ENCODE measurements around the gene DDAH1. TPM values are rescaled to one million over a fixed set of nuclear protein-coding genes. Genes with fewer than 3 reads are reported as not detected.

DDAH1 gene
- total RNA-seq, 1 experiment from 2014 or later = 65.9 TPM

DNA sequence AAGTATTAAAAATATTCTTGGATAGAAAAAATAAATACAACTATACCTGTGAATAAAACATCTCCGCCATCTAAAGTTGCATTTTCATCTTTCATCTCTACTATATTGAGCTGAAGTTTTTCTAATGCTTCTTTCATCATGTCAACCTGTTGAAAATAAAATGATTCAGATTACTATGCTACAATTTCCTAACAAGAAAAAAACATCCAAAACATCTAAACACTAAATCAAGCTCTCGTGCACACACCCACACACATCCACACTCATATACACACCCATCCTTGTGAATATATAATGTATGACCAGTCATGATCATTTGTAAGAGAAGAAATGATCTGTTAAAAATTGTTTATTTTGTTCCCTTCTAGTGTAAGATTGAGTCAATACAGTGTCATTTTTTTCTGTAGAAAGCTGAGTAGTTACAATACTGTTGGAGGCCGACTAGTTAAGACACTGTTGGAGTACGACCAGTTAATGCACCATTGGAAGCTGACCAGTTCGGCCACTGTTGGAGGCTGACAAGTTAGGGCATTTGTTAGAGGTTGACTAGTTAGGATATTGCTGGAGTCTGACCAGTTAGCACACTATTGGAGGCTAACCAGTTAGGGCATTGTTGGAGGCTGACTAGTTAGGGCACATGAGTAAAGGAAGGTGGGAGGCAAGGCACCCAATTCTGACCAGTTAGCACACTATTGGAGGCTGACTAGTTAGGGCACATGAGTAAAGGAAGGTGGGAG, 106.1 kb downstream of the DDAH1 start:
- no peaks in the 10 kb centered on the region for H3K9me2 ChIP-seq (replicated peaks; ENCODE audit: low read length)
- BruUV-seq (replicated peaks) = no TSS peak
- TF ChIP-seq, protein P1, sequence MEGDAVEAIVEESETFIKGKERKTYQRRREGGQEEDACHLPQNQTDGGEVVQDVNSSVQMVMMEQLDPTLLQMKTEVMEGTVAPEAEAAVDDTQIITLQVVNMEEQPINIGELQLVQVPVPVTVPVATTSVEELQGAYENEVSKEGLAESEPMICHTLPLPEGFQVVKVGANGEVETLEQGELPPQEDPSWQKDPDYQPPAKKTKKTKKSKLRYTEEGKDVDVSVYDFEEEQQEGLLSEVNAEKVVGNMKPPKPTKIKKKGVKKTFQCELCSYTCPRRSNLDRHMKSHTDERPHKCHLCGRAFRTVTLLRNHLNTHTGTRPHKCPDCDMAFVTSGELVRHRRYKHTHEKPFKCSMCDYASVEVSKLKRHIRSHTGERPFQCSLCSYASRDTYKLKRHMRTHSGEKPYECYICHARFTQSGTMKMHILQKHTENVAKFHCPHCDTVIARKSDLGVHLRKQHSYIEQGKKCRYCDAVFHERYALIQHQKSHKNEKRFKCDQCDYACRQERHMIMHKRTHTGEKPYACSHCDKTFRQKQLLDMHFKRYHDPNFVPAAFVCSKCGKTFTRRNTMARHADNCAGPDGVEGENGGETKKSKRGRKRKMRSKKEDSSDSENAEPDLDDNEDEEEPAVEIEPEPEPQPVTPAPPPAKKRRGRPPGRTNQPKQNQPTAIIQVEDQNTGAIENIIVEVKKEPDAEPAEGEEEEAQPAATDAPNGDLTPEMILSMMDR (conservative IDR thresholded peaks at IDR 0.05; ENCODE audit: low read depth, low read length) = no peak
- TF ChIP-seq EZH2 (IDR thresholded peaks at IDR 0.05; ENCODE audit: low read length, unreplicated experiment) (no peak), EZH2phosphoT487 (IDR thresholded peaks at IDR 0.05; ENCODE audit: borderline replicate concordance, low read length) (no peak)
- H3K36me3 ChIP-seq (ENCODE audit: low read depth, low read length) = peaks cover 5% of the 10 kb centered on the region; the same call in 1 of the 2 replicates
- H4K20me1 ChIP-seq (ENCODE audit: low read length) = no peaks in the 10 kb centered on the region
- intact Hi-C loops (cut with micrococcal nuclease) = no loop called here
- no peaks in the 10 kb centered on the region for H3K27me3 ChIP-seq (ENCODE audit: low read length)
- no peak overlapping the region for H3K4me3 ChIP-seq (ENCODE audit: low read length)
- ChIA-PET POLR2A (ENCODE audit: unreplicated experiment) (interaction anchor here (0.5 to 0.7 kb wide), 3 partner anchors 15 to 852 kb away, joined by 3 read pairs; partner anchors contain the start of gene GNG5), CTCF (no interaction called here)
- ATAC-seq (no peak), DNase-seq (peak; percentile 30)
- H3K4me2 ChIP-seq (ENCODE audit: low read length) = peak overlapping the region; percentile 60
- no peak overlapping the region; the same call in 1 of the 2 replicates for H3K9ac ChIP-seq (ENCODE audit: low read length)
- H3K9me3 ChIP-seq (ENCODE audit: low read length) = no peaks in the 10 kb centered on the region
- peaks cover 58% of the 10 kb centered on the region for H3K79me2 ChIP-seq (ENCODE audit: low read length)
- peaks cover 38% of the 10 kb centered on the region for H3K4me1 ChIP-seq (ENCODE audit: insufficient read depth, low read length)
- peak overlapping the region; percentile 84 for H3K27ac ChIP-seq (ENCODE audit: low read length)
- no peak overlapping the region for H2AFZ ChIP-seq (ENCODE audit: low read length)
- H3F3A ChIP-seq (ENCODE audit: low read length, unreplicated experiment) = peaks cover 12% of the 10 kb centered on the region

DNA sequence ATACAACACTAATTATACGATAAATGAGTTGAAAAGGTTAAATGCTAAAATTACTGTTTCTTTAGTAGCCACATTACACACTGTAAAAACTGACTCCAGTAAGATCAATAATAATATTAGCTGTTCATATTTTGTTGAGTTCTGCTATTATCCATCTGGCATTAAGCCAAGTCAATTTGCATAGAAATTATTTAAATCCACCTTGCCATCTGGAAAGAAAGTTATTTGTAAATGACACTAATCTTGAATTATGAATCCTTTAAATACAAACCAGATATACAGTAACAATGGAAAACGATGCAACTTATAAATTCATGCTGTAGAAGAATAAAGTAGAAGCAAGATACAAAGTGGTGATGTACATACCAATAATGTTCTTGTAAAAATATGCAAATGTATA, 107.1 kb downstream of the DDAH1 start:
- Histone ChIP-seq H3K9ac (ENCODE audit: low read length) (no peak overlapping the region), H3K9me3 (ENCODE audit: low read length) (no peaks in the 10 kb centered on the region), H3K4me3 (ENCODE audit: low read length) (no peak overlapping the region), H3F3A (ENCODE audit: low read length, unreplicated experiment) (peaks cover 12% of the 10 kb centered on the region), H4K20me1 (ENCODE audit: low read length) (no peaks in the 10 kb centered on the region), H3K27me3 (ENCODE audit: low read length) (no peaks in the 10 kb centered on the region), H3K36me3 (ENCODE audit: low read depth, low read length) (peaks cover 5% of the 10 kb centered on the region; the same call in 1 of the 2 replicates), H3K9me2 (replicated peaks; ENCODE audit: low read length) (no peaks in the 10 kb centered on the region), H3K4me1 (ENCODE audit: insufficient read depth, low read length) (peaks cover 38% of the 10 kb centered on the region), H3K79me2 (ENCODE audit: low read length) (peaks cover 53% of the 10 kb centered on the region), H2AFZ (ENCODE audit: low read length) (no peak overlapping the region), H3K4me2 (ENCODE audit: low read length) (no peak overlapping the region), H3K27ac (ENCODE audit: low read length) (no peak overlapping the region)
- intact Hi-C loops (cut with micrococcal nuclease) = no loop called here
- TF ChIP-seq, protein P1 (conservative IDR thresholded peaks at IDR 0.05; ENCODE audit: low read depth, low read length) = no peak
- no peak for TF ChIP-seq EZH2 (IDR thresholded peaks at IDR 0.05; ENCODE audit: low read length, unreplicated experiment)
- TF ChIP-seq EZH2phosphoT487 (IDR thresholded peaks at IDR 0.05; ENCODE audit: borderline replicate concordance, low read length) = no peak
- no peak for DNase-seq
- ChIA-PET POLR2A (ENCODE audit: unreplicated experiment) (no interaction called here), CTCF (no interaction called here)
- no peak for ATAC-seq
- BruUV-seq (replicated peaks) = no TSS peak

DNA sequence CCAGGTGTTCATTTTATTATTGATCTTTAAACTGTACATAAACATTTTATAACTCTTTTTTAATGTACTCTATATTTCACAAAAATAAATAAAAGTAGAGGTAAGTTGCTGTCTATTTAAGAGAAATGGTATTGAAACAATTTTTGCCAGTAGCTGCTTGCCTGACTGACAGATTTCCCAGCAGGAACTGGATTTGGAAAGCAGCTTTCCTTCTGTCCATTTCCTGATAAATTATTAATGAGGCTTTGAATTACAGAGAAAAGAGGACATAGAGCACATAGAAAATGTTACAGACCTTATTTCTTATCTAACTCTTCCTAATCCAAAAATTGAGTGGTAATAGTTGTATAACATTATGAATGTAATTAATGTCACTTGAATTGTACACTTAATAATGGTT, 108.8 kb downstream of the DDAH1 start:
- no peak for DNase-seq
- no peaks in the 10 kb centered on the region for H4K20me1 ChIP-seq (ENCODE audit: low read length)
- peaks cover 44% of the 10 kb centered on the region for H3K79me2 ChIP-seq (ENCODE audit: low read length)
- intact Hi-C loops (cut with micrococcal nuclease) = no loop called here
- H3K9me2 ChIP-seq (replicated peaks; ENCODE audit: low read length) = no peaks in the 10 kb centered on the region
- no peak overlapping the region for H2AFZ ChIP-seq (ENCODE audit: low read length)
- peaks cover 12% of the 10 kb centered on the region for H3F3A ChIP-seq (ENCODE audit: low read length, unreplicated experiment)
- CTCF ChIA-PET = no interaction called here
- H3K4me2 ChIP-seq (ENCODE audit: low read length) = no peak overlapping the region
- no peak overlapping the region for H3K9ac ChIP-seq (ENCODE audit: low read length)
- no peak for ATAC-seq
- no TSS peak for BruUV-seq (replicated peaks)
- H3K4me3 ChIP-seq (ENCODE audit: low read length) = no peak overlapping the region
- POLR2A ChIA-PET (ENCODE audit: unreplicated experiment) = no interaction called here
- no peak for TF ChIP-seq EZH2phosphoT487 (IDR thresholded peaks at IDR 0.05; ENCODE audit: borderline replicate concordance, low read length)
- TF ChIP-seq, protein P1 (conservative IDR thresholded peaks at IDR 0.05; ENCODE audit: low read depth, low read length) = no peak
- TF ChIP-seq EZH2 (IDR thresholded peaks at IDR 0.05; ENCODE audit: low read length, unreplicated experiment) = no peak
- no peak overlapping the region for H3K27ac ChIP-seq (ENCODE audit: low read length)
- peaks cover 34% of the 10 kb centered on the region for H3K4me1 ChIP-seq (ENCODE audit: insufficient read depth, low read length)
- no peaks in the 10 kb centered on the region for H3K27me3 ChIP-seq (ENCODE audit: low read length)
- peaks cover 5% of the 10 kb centered on the region; the same call in 1 of the 2 replicates for H3K36me3 ChIP-seq (ENCODE audit: low read depth, low read length)
- H3K9me3 ChIP-seq (ENCODE audit: low read length) = no peaks in the 10 kb centered on the region

Data from PC-3 (cell line).